ENCODE measurements around the gene GRWD1.

DNA sequence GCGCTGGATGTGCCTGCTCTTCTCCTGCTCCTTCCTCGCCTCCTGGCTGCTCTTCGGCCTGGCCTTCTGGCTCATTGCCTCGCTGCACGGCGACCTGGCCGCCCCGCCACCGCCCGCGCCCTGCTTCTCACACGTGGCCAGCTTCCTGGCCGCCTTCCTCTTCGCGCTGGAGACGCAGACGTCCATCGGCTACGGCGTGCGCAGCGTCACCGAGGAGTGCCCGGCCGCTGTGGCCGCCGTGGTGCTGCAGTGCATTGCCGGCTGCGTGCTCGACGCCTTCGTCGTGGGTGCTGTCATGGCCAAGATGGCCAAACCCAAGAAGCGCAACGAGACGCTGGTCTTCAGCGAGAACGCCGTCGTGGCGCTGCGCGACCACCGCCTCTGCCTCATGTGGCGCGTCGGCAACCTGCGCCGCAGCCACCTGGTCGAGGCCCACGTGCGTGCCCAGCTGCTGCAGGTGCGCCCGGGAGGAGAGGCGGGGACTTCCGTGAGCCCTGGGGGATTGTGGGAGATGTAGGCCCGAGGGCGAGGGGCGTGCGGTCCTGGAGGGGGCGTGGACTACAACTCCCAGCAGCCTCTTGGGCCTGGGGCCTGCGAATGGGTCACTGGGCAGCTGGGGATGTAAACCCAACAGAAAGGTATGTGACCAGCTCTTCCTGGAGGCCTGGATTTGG is 16.3 kb downstream of the GRWD1 start:
- TF ChIP-seq CTCF (IDR thresholded peaks at IDR 0.05) (no peak), POLR2A (IDR thresholded peaks at IDR 0.05) (no peak)
